Stimulated activated memory B cell treated with anti-CD40 and anti-IgM and Interleukin-4, amounts not matched to agents 10 μg/mL and 1 μg/mL and 100 μg/mL, for 72 hours (primary cell): ENCODE results near the gene IL5RA.

Experiments
- ATAC-seq: fragments of 150-1000 bp; cut with Tn5 transposase; 2 replicates; pipeline ENCODE4 v1.10.0; 2021
- H3K27ac Mint-ChIP-seq: one replicate; pipeline ENCODE4 v1.8.0; 2022; ENCODE audit warnings: mild to moderate bottlenecking, mixed read lengths
- H3K27me3 Mint-ChIP-seq: one replicate; pipeline ENCODE4 v1.8.0; 2022; ENCODE audit warnings: mixed read lengths
- H3K36me3 Mint-ChIP-seq: one replicate; pipeline ENCODE4 v1.8.0; 2022; ENCODE audit warnings: mixed read lengths
- H3K4me1 Mint-ChIP-seq: one replicate; pipeline ENCODE4 v1.8.0; 2022; ENCODE audit warnings: mixed read lengths
- H3K4me3 Mint-ChIP-seq: one replicate; pipeline ENCODE4 v1.8.0; 2022; ENCODE audit warnings: mild to moderate bottlenecking, moderate library complexity, mixed read lengths
- H3K9me3 Mint-ChIP-seq: one replicate; pipeline ENCODE4 v1.8.0; 2022; ENCODE audit warnings: mixed read lengths

IL5RA gene

GRCh38 chr3:3086239-3086638, 23.9 kb downstream of the IL5RA start:
- H3K27me3 Mint-ChIP-seq: no peaks in the 10 kb centered on the region
- no peaks in the 10 kb centered on the region for H3K9me3 Mint-ChIP-seq
- H3K4me3 Mint-ChIP-seq: no peak overlapping the region
- peak overlapping the region; percentile 50 for H3K27ac Mint-ChIP-seq
- H3K4me1 Mint-ChIP-seq: peaks cover 63% of the 10 kb centered on the region
- H3K36me3 Mint-ChIP-seq: no peaks in the 10 kb centered on the region
- ATAC-seq: no peak

- ATAC-seq: no peak
- Mint-ChIP-seq H3K36me3 (no peaks in the 10 kb centered on the region), H3K27me3 (no peaks in the 10 kb centered on the region), H3K4me1 (peaks cover 66% of the 10 kb centered on the region), H3K27ac (peak overlapping the region; percentile 55), H3K9me3 (no peaks in the 10 kb centered on the region), H3K4me3 (no peak overlapping the region)
These were observed 24.4 kb downstream of the IL5RA start for GRCh38 chr3:3085782-3086181.

- Mint-ChIP-seq H3K4me1 (peaks cover 66% of the 10 kb centered on the region), H3K4me3 (no peak overlapping the region), H3K27ac (peak overlapping the region; percentile 55), H3K27me3 (no peaks in the 10 kb centered on the region), H3K9me3 (no peaks in the 10 kb centered on the region), H3K36me3 (no peaks in the 10 kb centered on the region)
- ATAC-seq: no peak
These were observed 25.3 kb downstream of the IL5RA start for GRCh38 chr3:3084890-3085289.

- ATAC-seq: peak; percentile 86
- Mint-ChIP-seq H3K4me3 (no peak overlapping the region), H3K9me3 (no peaks in the 10 kb centered on the region), H3K36me3 (no peaks in the 10 kb centered on the region), H3K27me3 (no peaks in the 10 kb centered on the region), H3K27ac (peak overlapping the region; percentile 61), H3K4me1 (peaks cover 43% of the 10 kb centered on the region)
These were observed 27.8 kb downstream of the IL5RA start for GRCh38 chr3:3082234-3082924.

GRCh38 chr3:3081381-3082233, 28.6 kb downstream of the IL5RA start:
- Mint-ChIP-seq H3K27ac (peak overlapping the region; percentile 61), H3K4me1 (peaks cover 42% of the 10 kb centered on the region), H3K36me3 (no peaks in the 10 kb centered on the region), H3K9me3 (no peaks in the 10 kb centered on the region), H3K4me3 (peak overlapping the region; percentile 34), H3K27me3 (no peaks in the 10 kb centered on the region)
- peak; percentile 85 for ATAC-seq

GRCh38 chr3:3080309-3080708, 29.9 kb downstream of the IL5RA start:
- no peaks in the 10 kb centered on the region for H3K36me3 Mint-ChIP-seq
- H3K4me1 Mint-ChIP-seq: peaks cover 30% of the 10 kb centered on the region
- no peak for ATAC-seq
- H3K4me3 Mint-ChIP-seq: no peak overlapping the region
- H3K9me3 Mint-ChIP-seq: no peaks in the 10 kb centered on the region
- H3K27me3 Mint-ChIP-seq: no peaks in the 10 kb centered on the region
- H3K27ac Mint-ChIP-seq: no peak overlapping the region

- Mint-ChIP-seq H3K27ac (no peak overlapping the region), H3K9me3 (no peaks in the 10 kb centered on the region), H3K4me1 (no peaks in the 10 kb centered on the region), H3K36me3 (no peaks in the 10 kb centered on the region), H3K27me3 (no peaks in the 10 kb centered on the region), H3K4me3 (no peak overlapping the region)
- ATAC-seq: peak; percentile 70
These were observed 35.5 kb downstream of the IL5RA start for GRCh38 chr3:3074551-3075257.

GRCh38 chr3:3071136-3071535, 39.0 kb downstream of the IL5RA start:
- Mint-ChIP-seq H3K27me3 (no peaks in the 10 kb centered on the region), H3K36me3 (no peaks in the 10 kb centered on the region), H3K27ac (no peak overlapping the region), H3K4me1 (peaks cover 5% of the 10 kb centered on the region), H3K4me3 (no peak overlapping the region), H3K9me3 (no peaks in the 10 kb centered on the region)
- no peak for ATAC-seq

- no peaks in the 10 kb centered on the region for H3K36me3 Mint-ChIP-seq
- peaks cover 18% of the 10 kb centered on the region for H3K4me1 Mint-ChIP-seq
- H3K4me3 Mint-ChIP-seq: no peak overlapping the region
- no peak for ATAC-seq
- no peaks in the 10 kb centered on the region for H3K27me3 Mint-ChIP-seq
- no peak overlapping the region for H3K27ac Mint-ChIP-seq
- no peaks in the 10 kb centered on the region for H3K9me3 Mint-ChIP-seq
These were observed 40.5 kb downstream of the IL5RA start for GRCh38 chr3:3069723-3070122.

- Mint-ChIP-seq H3K27ac (no peak overlapping the region), H3K36me3 (no peaks in the 10 kb centered on the region), H3K9me3 (no peaks in the 10 kb centered on the region), H3K4me3 (no peak overlapping the region), H3K27me3 (no peaks in the 10 kb centered on the region), H3K4me1 (peaks cover 19% of the 10 kb centered on the region)
- no peak for ATAC-seq
These were observed 41.8 kb downstream of the IL5RA start for GRCh38 chr3:3068358-3068881.

GRCh38 chr3:3066910-3067309, 43.3 kb downstream of the IL5RA start:
- H3K27ac Mint-ChIP-seq: no peak overlapping the region
- no peaks in the 10 kb centered on the region for H3K36me3 Mint-ChIP-seq
- H3K4me1 Mint-ChIP-seq: peaks cover 19% of the 10 kb centered on the region
- no peak for ATAC-seq
- no peaks in the 10 kb centered on the region for H3K9me3 Mint-ChIP-seq
- no peaks in the 10 kb centered on the region for H3K27me3 Mint-ChIP-seq
- H3K4me3 Mint-ChIP-seq: no peak overlapping the region

- no peaks in the 10 kb centered on the region for H3K36me3 Mint-ChIP-seq
- peaks cover 19% of the 10 kb centered on the region for H3K4me1 Mint-ChIP-seq
- no peak overlapping the region for H3K27ac Mint-ChIP-seq
- no peaks in the 10 kb centered on the region for H3K27me3 Mint-ChIP-seq
- ATAC-seq: no peak
- H3K9me3 Mint-ChIP-seq: no peaks in the 10 kb centered on the region
- H3K4me3 Mint-ChIP-seq: no peak overlapping the region
These were observed 43.8 kb downstream of the IL5RA start for GRCh38 chr3:3066378-3066777.

- ATAC-seq: peak; percentile 11
- peaks cover 19% of the 10 kb centered on the region for H3K4me1 Mint-ChIP-seq
- no peaks in the 10 kb centered on the region for H3K36me3 Mint-ChIP-seq
- no peaks in the 10 kb centered on the region for H3K9me3 Mint-ChIP-seq
- H3K4me3 Mint-ChIP-seq: no peak overlapping the region
- H3K27ac Mint-ChIP-seq: no peak overlapping the region
- H3K27me3 Mint-ChIP-seq: no peaks in the 10 kb centered on the region
These were observed 44.3 kb downstream of the IL5RA start for GRCh38 chr3:3065876-3066275.

GRCh38 chr3:3064297-3064696, 45.9 kb downstream of the IL5RA start:
- no peaks in the 10 kb centered on the region for H3K9me3 Mint-ChIP-seq
- H3K27me3 Mint-ChIP-seq: peaks cover 7% of the 10 kb centered on the region
- H3K27ac Mint-ChIP-seq: no peak overlapping the region
- H3K4me3 Mint-ChIP-seq: no peak overlapping the region
- peaks cover 19% of the 10 kb centered on the region for H3K4me1 Mint-ChIP-seq
- no peaks in the 10 kb centered on the region for H3K36me3 Mint-ChIP-seq
- ATAC-seq: no peak

GRCh38 chr3:3059645-3060044, 50.5 kb downstream of the IL5RA start:
- peaks cover under 1% of the 10 kb centered on the region for H3K4me1 Mint-ChIP-seq
- no peaks in the 10 kb centered on the region for H3K36me3 Mint-ChIP-seq
- H3K27ac Mint-ChIP-seq: no peak overlapping the region
- H3K9me3 Mint-ChIP-seq: no peaks in the 10 kb centered on the region
- no peak overlapping the region for H3K4me3 Mint-ChIP-seq
- ATAC-seq: no peak
- peaks cover 7% of the 10 kb centered on the region for H3K27me3 Mint-ChIP-seq
